GM12891 (cell line): ENCODE data around the gene APBA2.

Source experiments
- POLR2A ChIP-seq: IDR thresholded peaks from 2 replicates; pipeline ENCODE4 v1.6.1; 2011; ENCODE audit warnings: low read depth, low read length, control low read depth
- POLR2AphosphoS5 ChIP-seq: IDR thresholded peaks from 2 replicates; pipeline ENCODE4 v1.6.1; 2011; ENCODE audit warnings: low read depth, low read length, control low read depth
- POU2F2 ChIP-seq: IDR thresholded peaks from 2 replicates; pipeline ENCODE4 v1.6.1; 2011; ENCODE audit warnings: low read depth, mild to moderate bottlenecking, control low read depth, low read length, moderate library complexity
- TAF1 ChIP-seq: IDR thresholded peaks from 2 replicates; pipeline ENCODE4 v1.6.1; 2011; ENCODE audit warnings: low read depth, low read length, control low read depth

DNA sequence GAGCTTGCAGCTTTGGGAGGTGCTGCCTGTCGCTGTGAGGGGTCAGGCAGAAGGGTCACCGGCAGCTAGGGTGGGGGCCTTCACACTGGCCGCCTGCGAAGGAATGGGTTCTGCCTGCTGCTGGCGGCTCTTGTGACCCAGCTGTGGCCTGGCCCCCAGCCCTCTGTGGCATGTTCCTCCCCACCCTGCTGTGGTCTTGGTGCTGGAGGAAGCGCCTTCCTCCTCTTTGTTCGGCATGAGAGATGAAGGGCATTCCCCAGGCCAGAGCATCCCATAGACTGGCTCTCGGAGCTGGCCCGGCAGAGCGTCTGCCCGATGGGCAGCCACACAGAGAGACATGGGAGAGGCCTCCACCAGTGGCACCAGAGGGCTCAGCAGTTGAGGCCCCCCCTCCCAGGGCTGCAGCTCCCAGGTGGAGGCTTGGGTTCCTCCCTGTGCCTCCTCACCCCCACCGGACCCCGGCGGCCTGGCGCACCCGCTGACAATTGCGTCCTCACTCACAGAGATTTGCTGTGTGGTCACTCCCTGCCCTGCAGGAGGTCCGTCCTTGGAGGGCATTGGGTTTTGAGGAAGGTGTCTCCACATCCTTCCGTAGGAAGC, 221.6 kb downstream of the APBA2 start:
- TF ChIP-seq POLR2A, result no peak
- TF ChIP-seq POLR2AphosphoS5, result no peak
- TF ChIP-seq TAF1, result no peak
- no peak for TF ChIP-seq POU2F2
